Stimulated activated CD8-positive, alpha-beta memory T cell treated with anti-CD3 and anti-CD28 coated beads, Interleukin-2, amount 100 ng/mL, for 48 hours (primary cell): ENCODE measurements around the gene TTC34.

Experiments used
- DNase-seq, 2 donors: peaks; one replicate each; pipeline ENCODE4 v3.0.0-alpha.2; 2020; ENCODE audit warnings: low read depth in 2 of 2

Gene TTC34

GRCh38 chr1:2591581-2592261, 209.8 kb downstream of the TTC34 start:
- DNase-seq, result no peak

- no peak for DNase-seq
These were observed 210.3 kb downstream of the TTC34 start for GRCh38 chr1:2591233-2591580.

- DNase-seq, result no peak
These were observed 211.0 kb downstream of the TTC34 start for GRCh38 chr1:2590233-2591141.

DNA sequence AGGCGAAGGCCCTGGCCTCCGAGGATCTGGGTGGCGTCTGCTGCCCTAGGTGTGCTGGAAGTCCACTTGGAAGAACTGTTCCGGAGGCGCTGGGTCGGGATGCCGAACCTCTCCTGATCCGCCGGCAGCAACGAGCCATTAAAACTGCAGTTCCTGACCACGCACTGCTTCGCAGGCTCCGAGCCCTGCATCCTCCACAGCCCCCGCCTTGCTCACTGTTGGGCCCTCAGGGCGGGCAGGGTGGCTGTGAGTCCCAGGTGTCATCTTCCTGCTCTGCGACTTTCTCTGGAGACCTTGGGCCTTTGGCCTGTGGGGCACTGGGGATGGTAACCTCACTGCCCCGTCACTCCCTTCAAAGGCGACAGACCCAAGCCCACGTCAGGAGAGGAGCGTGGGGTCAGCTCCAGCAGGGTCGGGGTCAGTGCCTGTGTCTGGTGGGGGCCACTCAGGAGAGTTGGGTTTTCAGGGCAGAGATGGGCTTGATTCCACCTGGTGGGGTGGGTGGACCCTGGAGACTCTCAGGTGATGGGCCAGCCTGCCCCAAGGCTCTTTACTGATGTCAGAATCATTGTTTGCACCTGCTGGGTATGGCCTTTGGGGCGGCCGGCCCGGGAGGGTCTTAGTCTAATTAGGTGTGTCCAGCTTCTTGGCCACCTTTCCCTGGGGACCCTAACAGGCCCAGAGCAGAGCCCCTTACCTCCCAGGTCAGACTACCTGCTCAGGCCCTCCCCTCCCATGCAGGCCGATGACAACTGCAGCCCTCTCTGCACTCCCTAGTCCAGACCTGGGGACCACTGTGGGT, 211.9 kb downstream of the TTC34 start:
- no peak for DNase-seq

- DNase-seq, result no peak
These were observed 212.6 kb downstream of the TTC34 start for GRCh38 chr1:2588661-2589430.

GRCh38 chr1:2587860-2588571, 213.5 kb downstream of the TTC34 start:
- DNase-seq, result no peak

- DNase-seq, result no peak
These were observed 214.2 kb downstream of the TTC34 start for GRCh38 chr1:2587071-2587859.

DNA sequence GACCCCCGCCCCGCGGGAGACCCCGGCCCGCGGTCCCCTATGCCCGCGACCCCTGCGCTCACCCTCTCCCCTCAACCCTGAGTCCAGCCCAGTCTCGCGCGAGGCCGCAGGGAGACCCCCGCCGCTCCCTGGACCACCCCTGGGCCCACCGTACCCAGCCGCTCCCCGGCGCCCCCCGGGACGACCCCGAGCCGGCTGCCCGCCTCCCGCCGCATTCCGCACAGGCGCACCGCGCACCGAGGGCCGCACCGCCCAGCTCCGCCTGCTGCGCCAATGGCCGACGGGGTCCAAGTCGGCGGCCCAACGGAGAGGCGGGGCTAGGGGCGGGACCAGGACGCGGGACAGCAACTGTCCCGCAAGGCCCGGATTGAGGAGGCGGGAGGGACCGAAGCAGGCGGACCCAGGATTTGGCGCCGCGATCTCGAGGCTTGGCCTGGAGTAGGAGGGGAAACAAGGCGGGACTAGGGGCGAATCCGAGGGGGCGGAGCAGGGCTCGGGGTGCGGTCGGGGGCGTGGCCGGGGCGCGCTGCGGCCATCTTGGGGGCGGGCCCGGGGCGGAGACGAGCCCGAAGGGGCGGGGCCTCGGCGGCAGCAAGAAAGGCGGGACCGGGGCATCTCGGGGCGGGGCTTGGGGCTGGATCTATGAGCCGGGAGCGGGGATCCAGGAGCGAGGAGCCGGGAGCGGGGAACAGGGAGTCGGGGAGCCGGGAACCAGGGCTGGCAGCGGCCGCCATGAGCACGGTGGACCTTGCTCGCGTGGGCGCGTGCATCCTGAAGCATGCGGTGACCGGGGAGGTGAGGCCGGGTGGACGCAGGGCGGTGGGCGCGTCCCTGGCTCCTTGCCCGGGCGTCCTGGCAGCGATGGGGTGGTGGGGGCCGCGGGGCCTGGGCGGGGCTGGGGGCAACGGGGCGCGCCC, 215.1 kb downstream of the TTC34 start, which contains the start of gene PRXL2B:
Gene PRXL2B (plus strand): TSS at position 624 of the 917 bp plus-strand sequence. CDS start 109 bp downstream, at position 733.
- DNase-seq, result peak; percentile 96 to 97
